ENCODE data around the gene COMP. TPM values are rescaled to one million over a fixed set of nuclear protein-coding genes. Genes with fewer than 3 reads are reported as not detected.

The COMP gene
- total RNA-seq, 8 experiments from 2014 or later = 0.05 to 1.1 (median 0.29) TPM; not detected in 3

- ATAC-seq (replicated peaks in 6 of 8) = peak in 5 of 8 experiments; percentile 6 to 73 (median 63)
- Histone ChIP-seq H3K4me3 (peak overlapping the region in 1 of 5 donors; percentile 5), H3K27ac (no peak overlapping the region), H3K4me1 (replicated peaks in 1 of 2) (peaks cover 6 to 16% of the 10 kb centered on the region in 2 donors)
- in situ Hi-C loops (cut with MboI; ENCODE audit: low pct_unique_long_range_greater_than_20kb in 2 of 9, low sequenced_read_pairs in 9 of 9, unreplicated experiment in 9 of 9) = no loop called here
- 3 to 33% (median 20%) methylated on average over 1 to 5 of the region's 71 CpGs; no CpG with 5 or more reads in 7 of the 10 experiments for WGBS, 10 experiments
Observed at GRCh38 chr19:18777301-18778075, 13.6 kb downstream of the COMP start.

GRCh38 chr19:18776736-18777135 lies 14.4 kb downstream of the COMP start:
- in situ Hi-C loops (cut with MboI; ENCODE audit: low pct_unique_long_range_greater_than_20kb in 2 of 9, low sequenced_read_pairs in 9 of 9, unreplicated experiment in 9 of 9) = no loop called here
- ATAC-seq (replicated peaks in 6 of 8) = peak in 6 of 8 experiments; percentile 27 to 51 (median 38)
- no peak overlapping the region for H3K4me3 ChIP-seq
- peaks cover 6 to 16% of the 10 kb centered on the region in 2 donors for H3K4me1 ChIP-seq (replicated peaks in 1 of 2)
- 67% methylated on average over 4 of the region's 12 CpGs; no CpG with 5 or more reads in 9 of the 10 experiments for WGBS, 10 experiments
- H3K27ac ChIP-seq = no peak overlapping the region

GRCh38 chr19:18776288-18776594 lies 14.9 kb downstream of the COMP start:
- 20 to 70% (median 46%) methylated on average over 1 to 3 of the region's 8 CpGs; no CpG with 5 or more reads in 6 of the 10 experiments for WGBS, 10 experiments
- Histone ChIP-seq H3K4me1 (replicated peaks in 1 of 2) (peaks cover 6 to 16% of the 10 kb centered on the region in 2 donors), H3K27ac (no peak overlapping the region), H3K4me3 (no peak overlapping the region)
- peak in 5 of 8 experiments; percentile 3 to 49 (median 19) for ATAC-seq (replicated peaks in 6 of 8)
- in situ Hi-C loops (cut with MboI; ENCODE audit: low pct_unique_long_range_greater_than_20kb in 2 of 9, low sequenced_read_pairs in 9 of 9, unreplicated experiment in 9 of 9) = no loop called here

GRCh38 chr19:18775586-18776287 lies 15.4 kb downstream of the COMP start:
- Histone ChIP-seq H3K4me1 (replicated peaks in 1 of 2) (peaks cover 6 to 16% of the 10 kb centered on the region in 2 donors), H3K4me3 (no peak overlapping the region), H3K27ac (no peak overlapping the region)
- peak in 3 of 8 experiments; percentile 7 to 28 (median 16) for ATAC-seq (replicated peaks in 6 of 8)
- in situ Hi-C loops (cut with MboI; ENCODE audit: low pct_unique_long_range_greater_than_20kb in 2 of 9, low sequenced_read_pairs in 9 of 9, unreplicated experiment in 9 of 9) = no loop called here
- 60 to 100% (median 80%) methylated on average over 2 to 3 of the region's 33 CpGs; no CpG with 5 or more reads in 6 of the 10 experiments for WGBS, 10 experiments

- Histone ChIP-seq H3K27ac (no peak overlapping the region), H3K4me1 (replicated peaks in 1 of 2) (peaks cover 6 to 16% of the 10 kb centered on the region in 2 donors), H3K4me3 (no peak overlapping the region)
- in situ Hi-C loops (cut with MboI; ENCODE audit: low pct_unique_long_range_greater_than_20kb in 2 of 9, low sequenced_read_pairs in 9 of 9, unreplicated experiment in 9 of 9) = no loop called here
- ATAC-seq (replicated peaks in 6 of 8) = no peak
- WGBS, 10 experiments = 76% methylated on average over 5 of the region's 40 CpGs; no CpG with 5 or more reads in 9 of the 10 experiments
Observed at GRCh38 chr19:18774782-18775444, 16.2 kb downstream of the COMP start.

GRCh38 chr19:18774107-18774506 lies 17.0 kb downstream of the COMP start:
- in situ Hi-C loops (cut with MboI; ENCODE audit: low pct_unique_long_range_greater_than_20kb in 2 of 9, low sequenced_read_pairs in 9 of 9, unreplicated experiment in 9 of 9) = no loop called here
- Histone ChIP-seq H3K4me3 (no peak overlapping the region), H3K27ac (no peak overlapping the region), H3K4me1 (replicated peaks in 1 of 2) (peaks cover 6 to 16% of the 10 kb centered on the region in 2 donors)
- no peak for ATAC-seq (replicated peaks in 6 of 8)
- 89% methylated on average over 3 of the region's 11 CpGs; no CpG with 5 or more reads in 9 of the 10 experiments for WGBS, 10 experiments

- H3K4me3 ChIP-seq = no peak overlapping the region
- H3K27ac ChIP-seq = no peak overlapping the region
- no peak for ATAC-seq (replicated peaks in 6 of 8)
- WGBS, 10 experiments = 70 to 100% (median 79%) methylated on average over 1 to 7 of the region's 9 CpGs; no CpG with 5 or more reads in 6 of the 10 experiments
- peaks cover 6 to 17% of the 10 kb centered on the region in 2 donors for H3K4me1 ChIP-seq (replicated peaks in 1 of 2)
- in situ Hi-C loops (cut with MboI; ENCODE audit: low pct_unique_long_range_greater_than_20kb in 2 of 9, low sequenced_read_pairs in 9 of 9, unreplicated experiment in 9 of 9) = no loop called here
Observed at GRCh38 chr19:18773682-18774081, 17.4 kb downstream of the COMP start.

GRCh38 chr19:18772620-18773587 lies 18.2 kb downstream of the COMP start:
- ATAC-seq (replicated peaks in 6 of 8) = no peak
- Histone ChIP-seq H3K4me1 (replicated peaks in 1 of 2) (peaks cover 11 to 22% of the 10 kb centered on the region in 2 donors), H3K4me3 (no peak overlapping the region), H3K27ac (no peak overlapping the region)
- in situ Hi-C loops (cut with MboI; ENCODE audit: low pct_unique_long_range_greater_than_20kb in 2 of 9, low sequenced_read_pairs in 9 of 9, unreplicated experiment in 9 of 9) = no loop called here
- 54 to 100% (median 83%) methylated on average over 1 to 7 of the region's 27 CpGs; no CpG with 5 or more reads in 4 of the 10 experiments for WGBS, 10 experiments

GRCh38 chr19:18771328-18772242 lies 19.5 kb downstream of the COMP start:
- 72 to 100% (median 75%) methylated on average over 2 to 10 of the region's 36 CpGs; no CpG with 5 or more reads in 3 of the 10 experiments for WGBS, 10 experiments
- ATAC-seq (replicated peaks in 6 of 8) = peak in 4 of 8 experiments; percentile 11 to 31 (median 26)
- H3K4me3 ChIP-seq = no peak overlapping the region

GRCh38 chr19:18770663-18771327 lies 20.3 kb downstream of the COMP start:
- ATAC-seq (replicated peaks in 6 of 8) = peak in 1 of 8 experiments; percentile 19
- H3K4me3 ChIP-seq = no peak overlapping the region
- no peak overlapping the region for H3K27ac ChIP-seq
- in situ Hi-C loops (cut with MboI; ENCODE audit: low pct_unique_long_range_greater_than_20kb in 2 of 9, low sequenced_read_pairs in 9 of 9, unreplicated experiment in 9 of 9) = no loop called here
- 6 to 80% (median 70%) methylated on average over 3 to 8 of the region's 13 CpGs; no CpG with 5 or more reads in 5 of the 10 experiments for WGBS, 10 experiments
- H3K4me1 ChIP-seq (replicated peaks in 1 of 2) = peaks cover 10 to 13% of the 10 kb centered on the region in 2 donors

More at GRCh38 chr19:18771328-18772242, 19.5 kb downstream of the COMP start:
- in situ Hi-C loops (cut with MboI; ENCODE audit: low pct_unique_long_range_greater_than_20kb in 2 of 9, low sequenced_read_pairs in 9 of 9, unreplicated experiment in 9 of 9) = no loop called here
- H3K27ac ChIP-seq = no peak overlapping the region
- H3K4me1 ChIP-seq (replicated peaks in 1 of 2) = peaks cover 10 to 16% of the 10 kb centered on the region in 2 donors

GRCh38 chr19:18769989-18770528 lies 21.0 kb downstream of the COMP start:
- WGBS, 10 experiments = 80 to 100% (median 100%) methylated on average over 1 to 3 of the region's 15 CpGs; no CpG with 5 or more reads in 7 of the 10 experiments
- ATAC-seq (replicated peaks in 6 of 8) = no peak
- Histone ChIP-seq H3K4me1 (replicated peaks in 1 of 2) (peaks cover 10 to 13% of the 10 kb centered on the region in 2 donors), H3K27ac (no peak overlapping the region), H3K4me3 (no peak overlapping the region)
- in situ Hi-C loops (cut with MboI; ENCODE audit: low pct_unique_long_range_greater_than_20kb in 2 of 9, low sequenced_read_pairs in 9 of 9, unreplicated experiment in 9 of 9) = no loop called here

Measured in motor neuron (in vitro differentiated cells).